Islet of Langerhans (tissue), 1 donor: ENCODE measurements around the gene KNOP1.
"Not testable (repeated sequence)": the region's sequence is repeated elsewhere in the genome, so short reads cannot be mapped to it uniquely, and the experiment has no call there.

Experiments
- FAIRE-seq: peaks from one replicate; lab custom pipeline; 2011; peaks lifted over from hg19 to GRCh38; lab: Jason Lieb, UNC

KNOP1 gene

GRCh38 chr16:19680881-19681340 is 37.1 kb downstream of the KNOP1 start:
- no peak for FAIRE-seq

GRCh38 chr16:19679281-19679680 is 38.7 kb downstream of the KNOP1 start:
- FAIRE-seq = not testable (repeated sequence)

GRCh38 chr16:19678804-19679203 is 39.2 kb downstream of the KNOP1 start:
- no peak for FAIRE-seq

- FAIRE-seq = no peak
These were observed 40.6 kb downstream of the KNOP1 start for GRCh38 chr16:19677402-19677801.

GRCh38 chr16:19674485-19674884 is 43.5 kb downstream of the KNOP1 start:
- no peak for FAIRE-seq

- FAIRE-seq = no peak
These were observed 45.6 kb downstream of the KNOP1 start for GRCh38 chr16:19672378-19672777.

- FAIRE-seq = no peak
These were observed 51.5 kb downstream of the KNOP1 start for GRCh38 chr16:19666477-19666876.

- not testable (repeated sequence) for FAIRE-seq
These were observed 52.7 kb downstream of the KNOP1 start for GRCh38 chr16:19665313-19665712.

- FAIRE-seq = no peak
These were observed 53.9 kb downstream of the KNOP1 start for GRCh38 chr16:19664166-19664565.

- no peak for FAIRE-seq
These were observed 55.7 kb downstream of the KNOP1 start for GRCh38 chr16:19662351-19662750.

GRCh38 chr16:19660432-19660831 is 57.6 kb downstream of the KNOP1 start:
- FAIRE-seq = no peak

- FAIRE-seq = no peak
These were observed 58.5 kb downstream of the KNOP1 start for GRCh38 chr16:19659554-19659953.

GRCh38 chr16:19657831-19658230 is 60.2 kb downstream of the KNOP1 start:
- no peak for FAIRE-seq

- no peak for FAIRE-seq
These were observed 62.7 kb downstream of the KNOP1 start for GRCh38 chr16:19655242-19655777.

- no peak for FAIRE-seq
These were observed 63.9 kb downstream of the KNOP1 start for GRCh38 chr16:19654147-19654546.
